WTC11 (cell line): ENCODE results near the gene TEN1. TPM values are rescaled to one million over a fixed set of nuclear protein-coding genes. Genes with fewer than 3 reads are reported as not detected.

Source experiments
- ATAC-seq: fragments of 200-7000 bp; cut with Tn5 transposase; 2 replicates; pipeline ENCODE4 v1.10.0; 2021; ENCODE audit warnings: mild to moderate bottlenecking, moderate library complexity
- Bru-seq: library from RNA; stranded (reverse); fragments of 400-500 nt; gene quantifications from one replicate; lab custom pipeline; 2021; lab: Mats Ljungman, UMichigan
- CTCF ChIA-PET: fragments of 300-600 bp; sonication (Branson Sonifier 250); formaldehyde crosslinking; loops from one replicate; lab custom pipeline; 2021; ENCODE audit warnings: antibody characterized with exemption; lab: Charles Lee
- POLR2A ChIA-PET: fragments of 350-600 bp; sonication (Branson Sonifier 250); formaldehyde crosslinking; loops from one replicate; lab custom pipeline; 2021; ENCODE audit warnings: antibody characterized with exemption; lab: Charles Lee
- DNase-seq: peaks from one replicate; pipeline ENCODE4 v3.0.0; 2021; ENCODE audit warnings: low spot score
- H3K27ac Mint-ChIP-seq: 2 replicates; pipeline ENCODE4 v1.8.0; 2021; ENCODE audit warnings: mixed read lengths
- H3K27me3 Mint-ChIP-seq: 2 replicates; pipeline ENCODE4 v1.8.0; 2021; ENCODE audit warnings: low read depth, mild to moderate bottlenecking, moderate library complexity, mixed read lengths
- H3K36me3 Mint-ChIP-seq: 2 replicates; pipeline ENCODE4 v1.8.0; 2021; ENCODE audit warnings: mixed read lengths
- H3K4me1 Mint-ChIP-seq: 2 replicates; pipeline ENCODE4 v1.8.0; 2022; ENCODE audit warnings: mixed read lengths
- H3K4me3 Mint-ChIP-seq: 2 replicates; pipeline ENCODE4 v1.8.0; 2021; ENCODE audit warnings: mild to moderate bottlenecking, moderate library complexity, mixed read lengths
- H3K9me3 Mint-ChIP-seq: 2 replicates; pipeline ENCODE4 v1.8.0; 2021; ENCODE audit warnings: mixed read lengths
- AFF4 ChIP-seq: sonication (generic); formaldehyde crosslinking; IDR thresholded peaks from 2 replicates; pipeline ENCODE4 v1.8.1; 2023; ENCODE audit warnings: mild to moderate bottlenecking, missing genetic modification reagents, borderline replicate concordance
- EMX1 ChIP-seq: fragments of 250-450 bp; sonication (Bioruptor Pico); IDR thresholded peaks from 2 replicates; pipeline ENCODE4 v1.8.0; 2021; ENCODE audit warnings: mild to moderate bottlenecking
- ETV6 ChIP-seq: sonication (generic); formaldehyde crosslinking; IDR thresholded peaks from 2 replicates; pipeline ENCODE4 v1.8.1; 2022; ENCODE audit warnings: mild to moderate bottlenecking, missing genetic modification reagents
- FOXJ3 ChIP-seq: sonication (generic); formaldehyde crosslinking; IDR thresholded peaks from 2 replicates; pipeline ENCODE4 v1.9.0; 2021; ENCODE audit warnings: missing genetic modification reagents, mild to moderate bottlenecking, borderline replicate concordance
- FOXK1 ChIP-seq: sonication (generic); formaldehyde crosslinking; IDR thresholded peaks from 2 replicates; pipeline ENCODE4 v1.8.0; 2022; ENCODE audit warnings: mild to moderate bottlenecking, moderate library complexity, missing genetic modification reagents
- GABPB1 ChIP-seq: sonication (generic); formaldehyde crosslinking; IDR thresholded peaks from 2 replicates; pipeline ENCODE4 v1.8.1; 2023; ENCODE audit warnings: mild to moderate bottlenecking, missing genetic modification reagents
- HMGXB4 ChIP-seq: sonication (generic); formaldehyde crosslinking; IDR thresholded peaks from 2 replicates; pipeline ENCODE4 v1.8.1; 2023; ENCODE audit warnings: mild to moderate bottlenecking, moderate library complexity, missing genetic modification reagents
- MAX ChIP-seq: sonication (generic); formaldehyde crosslinking; IDR thresholded peaks from 2 replicates; pipeline ENCODE4 v1.8.0; 2022; ENCODE audit warnings: mild to moderate bottlenecking, missing genetic modification reagents
- NR1H2 ChIP-seq: sonication (generic); formaldehyde crosslinking; IDR thresholded peaks from 2 replicates; pipeline ENCODE4 v1.9.0; 2021; ENCODE audit warnings: mild to moderate bottlenecking, moderate library complexity, missing genetic modification reagents
- SMAD4 ChIP-seq: sonication (generic); formaldehyde crosslinking; IDR thresholded peaks from 2 replicates; pipeline ENCODE4 v1.8.0; 2022; ENCODE audit warnings: mild to moderate bottlenecking, missing genetic modification reagents
- SP1 ChIP-seq: sonication (generic); formaldehyde crosslinking; conservative IDR thresholded peaks from 2 replicates; pipeline ENCODE4 v1.8.1; 2022; ENCODE audit warnings: missing genetic modification reagents
- TP53 ChIP-seq: sonication (generic); formaldehyde crosslinking; IDR thresholded peaks from 2 replicates; pipeline ENCODE4 v1.8.1; 2023; ENCODE audit warnings: mild to moderate bottlenecking, missing genetic modification reagents
- USF1 ChIP-seq: sonication (generic); formaldehyde crosslinking; IDR thresholded peaks from 2 replicates; pipeline ENCODE4 v1.8.0; 2022; ENCODE audit warnings: mild to moderate bottlenecking, missing genetic modification reagents
- ZNF121 ChIP-seq: sonication (generic); formaldehyde crosslinking; IDR thresholded peaks from 2 replicates; pipeline ENCODE4 v1.8.0; 2023; ENCODE audit warnings: missing genetic modification reagents
- ZNF138 ChIP-seq: sonication (generic); formaldehyde crosslinking; conservative IDR thresholded peaks from 2 replicates; pipeline ENCODE4 v1.8.1; 2022; ENCODE audit warnings: mild to moderate bottlenecking, moderate library complexity, missing genetic modification reagents
- ZNF423 ChIP-seq: fragments of 250-450 bp; sonication (Bioruptor Pico); IDR thresholded peaks from 2 replicates; pipeline ENCODE4 v2.1.2; 2022; ENCODE audit warnings: mild to moderate bottlenecking, moderate library complexity
- ZNF512 ChIP-seq: sonication (generic); formaldehyde crosslinking; IDR thresholded peaks from 2 replicates; pipeline ENCODE4 v1.8.1; 2022; ENCODE audit warnings: missing genetic modification reagents, borderline replicate concordance
- ZSCAN18 ChIP-seq: fragments of 250-450 bp; sonication (Bioruptor Pico); IDR thresholded peaks from 2 replicates; pipeline ENCODE4 v2.1.2; 2022; ENCODE audit warnings: mild to moderate bottlenecking, moderate library complexity
- long read RNA-seq, 3 experiments: library from RNA in 1 of 3; library from capped mRNA in 1 of 3; library from polyadenylated mRNA in 1 of 3; unstranded in 2 of 3; stranded (forward) in 1 of 3; transcript quantifications; one replicate each; pipeline ENCODE4 v2.0.0, GENCODE V29; 2021
- total RNA-seq: library from RNA; stranded (reverse); gene quantifications from 3 replicates; pipeline ENCODE4 v1.2.3, GENCODE V29; 2021
- TF ChIP-seq, protein P1 (sequence below): sonication (generic); formaldehyde crosslinking; IDR thresholded peaks from 2 replicates; pipeline ENCODE4 v1.8.1; 2023; ENCODE audit warnings: mild to moderate bottlenecking, missing genetic modification reagents, moderate library complexity
- TF ChIP-seq, protein P2 (sequence below): sonication (generic); formaldehyde crosslinking; IDR thresholded peaks from 2 replicates; pipeline ENCODE4 v1.8.0; 2022; ENCODE audit warnings: missing genetic modification reagents

The TEN1 gene
- total RNA-seq (15.6 to 18.4 TPM (median 17.2 TPM) in 3 replicates), Bru-seq, nascent RNA (percentile 44 among the genes with signal in this experiment)
- long read RNA-seq, experiment 1, transcript TEN1-201 (4 exons, 994 nt) = major isoform, 18 of 20 reads
- long read RNA-seq, experiment 1, partial matches to known transcripts = 1 of 20 reads
- long read RNA-seq, experiment 1, other reads (novel, unspliced or antisense) = 1 of 20 reads
- long read RNA-seq, experiment 2, transcript TEN1-201 (4 exons, 994 nt) = major isoform, 16 of 19 reads
- long read RNA-seq, experiment 2, partial matches to known transcripts = 2 of 19 reads
- long read RNA-seq, experiment 2, other reads (novel, unspliced or antisense) = 1 of 19 reads
- long read RNA-seq, experiment 3, transcript TEN1-201 (4 exons, 994 nt) = major isoform, 39 of 39 reads
- long read RNA-seq, experiment 3, partial matches to known transcripts = 0 of 39 reads
- long read RNA-seq, experiment 3, other reads (novel, unspliced or antisense) = 0 of 39 reads

GRCh38 chr17:75978938-75979704 is at the start of gene TEN1, which contains the start of gene ACOX1:
Gene TEN1 (plus strand): TSS chr17:75979240. CDS start chr17:75986193, 6,953 bp downstream.
Gene ACOX1 (minus strand): TSS chr17:75979166. CDS start chr17:75979073, 93 bp downstream.
- ChIA-PET POLR2A (interaction anchor here (0.6 to 1.0 kb wide), 5 partner anchors 21 to 102 kb away, joined by 3 to 6 read pairs (median 3); partner anchors contain the start of genes GALR2 and TRIM65), CTCF (interaction anchor here (0.6 to 1.7 kb wide), 14 partner anchors 21 to 301 kb away, joined by 3 to 10 read pairs (median 4); partner anchors contain the start of genes CDK3, FBF1 and WBP2)
- Mint-ChIP-seq H3K4me3 (peak within 1 kb of the TSS; percentile 97), H3K9me3 (no peaks in the 10 kb centered on the region), H3K27me3 (no peaks in the 10 kb centered on the region), H3K27ac (peak within 1 kb of the TSS; percentile 100), H3K36me3 (peaks cover 14% of the 10 kb centered on the region), H3K4me1 (peaks cover 63% of the 10 kb centered on the region)
- peak; percentile 96 for DNase-seq
- peak; percentile 91 for ATAC-seq
- peak; percentile 79 for TF ChIP-seq SP1 (CRISPR knock-in tag)
- peak; percentile 95 for TF ChIP-seq HMGXB4
- TF ChIP-seq FOXK1 = peak; percentile 58; the same call in 1 of the 2 replicates
- no peak for TF ChIP-seq ZNF138 (CRISPR knock-in tag)
- TF ChIP-seq, protein P1, sequence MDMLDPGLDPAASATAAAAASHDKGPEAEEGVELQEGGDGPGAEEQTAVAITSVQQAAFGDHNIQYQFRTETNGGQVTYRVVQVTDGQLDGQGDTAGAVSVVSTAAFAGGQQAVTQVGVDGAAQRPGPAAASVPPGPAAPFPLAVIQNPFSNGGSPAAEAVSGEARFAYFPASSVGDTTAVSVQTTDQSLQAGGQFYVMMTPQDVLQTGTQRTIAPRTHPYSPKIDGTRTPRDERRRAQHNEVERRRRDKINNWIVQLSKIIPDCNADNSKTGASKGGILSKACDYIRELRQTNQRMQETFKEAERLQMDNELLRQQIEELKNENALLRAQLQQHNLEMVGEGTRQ (CRISPR knock-in tag) = peak; percentile 98
- TF ChIP-seq USF1 = peak; percentile 98
- TF ChIP-seq ZNF121 (CRISPR knock-in tag) = no peak
- TF ChIP-seq SMAD4 (CRISPR knock-in tag) = no peak
- TF ChIP-seq, protein P2, sequence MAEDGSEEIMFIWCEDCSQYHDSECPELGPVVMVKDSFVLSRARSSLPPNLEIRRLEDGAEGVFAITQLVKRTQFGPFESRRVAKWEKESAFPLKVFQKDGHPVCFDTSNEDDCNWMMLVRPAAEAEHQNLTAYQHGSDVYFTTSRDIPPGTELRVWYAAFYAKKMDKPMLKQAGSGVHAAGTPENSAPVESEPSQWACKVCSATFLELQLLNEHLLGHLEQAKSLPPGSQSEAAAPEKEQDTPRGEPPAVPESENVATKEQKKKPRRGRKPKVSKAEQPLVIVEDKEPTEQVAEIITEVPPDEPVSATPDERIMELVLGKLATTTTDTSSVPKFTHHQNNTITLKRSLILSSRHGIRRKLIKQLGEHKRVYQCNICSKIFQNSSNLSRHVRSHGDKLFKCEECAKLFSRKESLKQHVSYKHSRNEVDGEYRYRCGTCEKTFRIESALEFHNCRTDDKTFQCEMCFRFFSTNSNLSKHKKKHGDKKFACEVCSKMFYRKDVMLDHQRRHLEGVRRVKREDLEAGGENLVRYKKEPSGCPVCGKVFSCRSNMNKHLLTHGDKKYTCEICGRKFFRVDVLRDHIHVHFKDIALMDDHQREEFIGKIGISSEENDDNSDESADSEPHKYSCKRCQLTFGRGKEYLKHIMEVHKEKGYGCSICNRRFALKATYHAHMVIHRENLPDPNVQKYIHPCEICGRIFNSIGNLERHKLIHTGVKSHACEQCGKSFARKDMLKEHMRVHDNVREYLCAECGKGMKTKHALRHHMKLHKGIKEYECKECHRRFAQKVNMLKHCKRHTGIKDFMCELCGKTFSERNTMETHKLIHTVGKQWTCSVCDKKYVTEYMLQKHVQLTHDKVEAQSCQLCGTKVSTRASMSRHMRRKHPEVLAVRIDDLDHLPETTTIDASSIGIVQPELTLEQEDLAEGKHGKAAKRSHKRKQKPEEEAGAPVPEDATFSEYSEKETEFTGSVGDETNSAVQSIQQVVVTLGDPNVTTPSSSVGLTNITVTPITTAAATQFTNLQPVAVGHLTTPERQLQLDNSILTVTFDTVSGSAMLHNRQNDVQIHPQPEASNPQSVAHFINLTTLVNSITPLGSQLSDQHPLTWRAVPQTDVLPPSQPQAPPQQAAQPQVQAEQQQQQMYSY (CRISPR knock-in tag) = peak; percentile 40; the same call in 1 of the 2 replicates
- TF ChIP-seq AFF4 (CRISPR knock-in tag) = no peak
- TF ChIP-seq GABPB1 (CRISPR knock-in tag) = peak; percentile 66
- TF ChIP-seq ETV6 = 0 out of 2 replicates have a peak, but pooled peaks have one; percentile 35
- no peak for TF ChIP-seq ZNF423
- TF ChIP-seq FOXJ3 (CRISPR knock-in tag) = no peak
- TF ChIP-seq TP53 (CRISPR knock-in tag) = no peak
- TF ChIP-seq ZSCAN18 (CRISPR knock-in tag) = no peak
- no peak for TF ChIP-seq EMX1 (CRISPR knock-in tag)
- TF ChIP-seq MAX (CRISPR knock-in tag) = peak; percentile 63
- TF ChIP-seq NR1H2 (CRISPR knock-in tag) = no peak
- TF ChIP-seq ZNF512 (CRISPR knock-in tag) = no peak
